NCI-H187 treated with DMSO at 0.1 percent for 48 hours (cell line): ENCODE measurements around the gene MYT1.

Experiments used
- DNase-seq: peaks from one replicate; lab custom pipeline; 2025; lab: John Stamatoyannopoulos, UW

The MYT1 gene

DNA sequence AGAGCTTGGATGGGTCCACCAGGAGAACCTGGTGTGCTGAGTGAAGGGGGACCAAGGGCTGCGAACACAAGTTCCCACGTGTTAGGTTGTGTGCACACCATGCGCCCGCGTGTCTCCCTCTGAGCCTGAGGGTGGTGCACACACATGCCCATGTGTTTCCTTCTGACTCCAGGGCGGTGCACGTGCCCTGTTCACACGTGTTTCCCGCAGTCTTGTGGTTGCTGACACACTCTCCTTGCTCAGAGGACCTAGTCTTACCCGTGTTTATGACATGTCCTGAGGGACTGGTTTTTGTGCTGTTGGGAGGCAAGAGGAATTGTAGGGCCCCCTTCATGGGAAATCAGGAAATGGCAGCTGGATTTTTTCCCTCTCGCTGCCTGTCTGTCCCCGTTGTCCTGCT is 55.0 kb downstream of the MYT1 start:
- no peak for DNase-seq

DNA sequence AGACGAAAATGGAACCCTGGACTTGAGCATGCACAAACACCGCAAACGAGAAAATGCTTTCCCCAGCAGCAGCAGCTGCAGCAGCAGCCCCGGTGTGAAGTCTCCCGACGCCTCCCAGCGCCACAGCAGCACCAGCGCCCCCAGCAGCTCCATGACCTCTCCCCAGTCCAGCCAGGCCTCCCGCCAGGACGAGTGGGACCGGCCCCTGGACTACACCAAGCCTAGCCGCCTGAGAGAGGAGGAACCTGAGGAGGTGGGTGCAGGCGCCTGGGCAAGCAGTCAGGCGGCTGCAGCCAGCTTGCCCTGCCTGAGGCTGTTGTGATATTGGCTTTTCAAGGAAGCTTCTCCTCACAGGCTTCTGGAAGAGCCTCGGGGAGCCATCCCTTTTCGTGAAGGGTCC is 55.5 kb downstream of the MYT1 start:
- no peak for DNase-seq

DNA sequence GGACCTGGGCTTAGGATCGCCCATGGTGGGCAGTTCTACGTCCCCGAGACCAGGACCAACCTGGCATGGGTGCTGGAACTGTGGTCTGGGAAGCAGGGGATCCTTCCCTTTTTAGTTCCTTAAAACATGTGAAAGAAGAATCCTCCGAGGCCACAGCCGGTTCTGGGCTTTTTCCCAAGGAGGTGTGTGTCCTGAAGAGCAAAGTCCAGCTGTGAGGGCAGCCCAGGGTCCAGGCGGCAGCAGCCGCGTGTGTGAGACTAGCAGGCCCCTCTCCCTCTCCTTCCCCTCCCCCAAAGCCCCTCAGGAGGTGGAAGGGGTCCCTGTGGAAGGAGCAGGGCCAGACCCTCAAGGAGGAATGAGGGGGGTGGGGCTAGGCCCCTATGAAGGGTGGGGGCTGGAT is 56.2 kb downstream of the MYT1 start:
- no peak for DNase-seq

DNA sequence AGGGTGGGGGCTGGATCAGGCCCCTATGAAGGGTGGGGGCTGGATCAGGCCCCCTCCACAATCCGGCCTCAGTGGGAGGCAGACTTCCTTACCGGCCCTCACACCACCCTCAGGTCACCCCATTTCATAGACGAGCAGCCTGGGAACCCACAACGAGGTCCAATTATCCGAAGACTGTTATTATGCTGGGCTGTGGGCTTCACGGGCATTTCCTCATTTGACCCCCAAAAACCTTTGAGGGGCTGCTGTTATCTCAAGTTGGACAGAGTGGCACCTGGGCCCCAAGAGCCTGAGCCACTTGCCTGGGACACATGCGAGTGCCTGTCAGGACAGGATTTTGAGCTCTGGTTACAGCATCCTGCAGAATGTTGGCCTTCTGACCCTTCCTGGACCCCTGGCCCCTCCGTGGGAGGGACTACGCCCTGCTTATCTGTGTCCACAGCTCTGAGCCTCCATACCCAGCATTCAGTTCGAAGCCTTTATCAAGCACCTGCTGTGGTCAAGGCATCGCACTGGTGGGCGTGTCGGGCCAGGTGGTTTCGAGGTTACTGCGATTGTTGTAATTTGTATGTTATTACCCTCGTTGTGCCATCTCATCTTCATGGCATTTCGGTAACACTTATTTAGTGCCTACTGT is 56.8 kb downstream of the MYT1 start:
- peak; percentile 22 for DNase-seq

DNA sequence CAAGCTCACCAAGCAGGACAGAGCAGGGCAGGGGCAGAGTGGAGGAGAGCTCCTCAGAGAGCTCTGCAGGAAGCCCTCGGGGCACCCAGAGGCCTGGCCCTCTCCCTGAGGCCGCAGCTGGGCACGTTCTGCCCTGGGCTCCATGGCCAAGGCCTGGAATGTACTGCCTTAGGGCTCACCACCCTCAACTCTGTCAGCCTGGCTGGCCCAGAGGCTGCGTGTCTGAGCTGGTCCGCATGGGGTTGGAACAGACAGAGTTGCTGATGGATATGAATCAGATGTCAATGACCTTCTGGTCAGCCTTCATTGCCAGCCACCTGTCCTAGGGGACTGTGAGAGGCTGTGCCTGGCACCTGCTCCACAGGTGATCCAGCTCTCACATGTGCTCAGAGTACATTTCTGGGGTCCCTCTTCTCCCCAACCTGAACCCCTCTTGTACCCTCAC is 58.1 kb downstream of the MYT1 start:
- DNase-seq: no peak

DNA sequence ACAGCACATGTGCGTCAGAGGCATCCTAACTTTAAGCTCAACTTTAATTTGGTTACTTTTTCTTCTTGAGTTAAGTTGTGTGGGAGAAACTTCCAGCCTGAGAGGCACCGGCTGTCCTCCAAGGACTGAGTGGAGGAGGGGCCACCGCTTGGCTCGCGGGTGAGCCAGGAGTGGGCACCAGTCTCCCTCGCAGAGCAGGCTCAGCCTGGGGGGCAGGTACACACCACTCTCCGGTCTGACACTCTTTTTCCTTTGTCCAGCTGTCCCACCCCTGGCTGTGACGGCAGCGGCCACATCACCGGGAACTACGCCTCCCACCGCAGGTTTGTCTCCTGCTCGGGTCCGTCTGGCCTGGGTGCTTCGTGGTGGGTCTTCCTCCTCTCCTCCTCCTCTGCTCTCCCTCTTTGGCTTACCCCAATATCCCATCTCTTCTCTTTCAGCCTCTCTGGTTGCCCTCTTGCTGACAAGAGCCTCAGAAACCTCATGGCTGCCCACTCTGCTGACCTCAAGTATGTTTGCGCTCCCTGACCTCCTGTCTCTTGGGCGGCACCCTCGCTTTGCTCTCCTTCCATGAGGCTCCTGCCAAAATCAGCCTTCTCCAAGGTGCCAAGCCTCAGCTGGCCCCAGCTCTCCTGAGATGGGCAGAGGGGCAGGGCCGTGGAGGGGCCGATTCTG is 58.7 kb downstream of the MYT1 start:
- DNase-seq: no peak

DNA sequence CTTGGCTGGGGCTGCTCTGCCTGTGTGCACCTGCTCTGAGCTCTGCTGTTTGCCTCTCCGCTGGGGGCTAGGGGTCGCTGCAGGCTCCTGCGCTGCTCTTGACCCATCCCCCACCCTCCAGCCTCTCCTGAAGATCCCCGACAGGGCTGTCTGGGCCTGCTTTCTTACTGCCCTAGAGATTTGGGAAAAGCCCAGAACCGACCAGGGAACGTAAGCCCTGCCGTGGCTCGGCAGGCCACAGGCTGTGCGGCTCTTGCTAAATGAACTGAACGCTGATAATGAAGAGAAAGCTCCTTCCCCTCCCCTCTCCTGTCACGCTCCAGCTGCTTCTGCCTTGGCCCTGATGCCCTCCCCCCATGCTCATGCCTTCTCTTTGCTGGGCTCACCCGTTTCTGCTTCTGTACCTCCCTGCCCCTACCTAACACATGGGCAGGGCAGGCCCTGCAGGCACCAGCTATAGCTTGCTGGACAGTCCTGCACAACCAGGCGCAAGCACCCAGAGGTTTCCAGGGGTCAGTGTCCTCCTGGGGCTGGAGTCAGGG is 59.3 kb downstream of the MYT1 start:
- peak; percentile 60 for DNase-seq

DNA sequence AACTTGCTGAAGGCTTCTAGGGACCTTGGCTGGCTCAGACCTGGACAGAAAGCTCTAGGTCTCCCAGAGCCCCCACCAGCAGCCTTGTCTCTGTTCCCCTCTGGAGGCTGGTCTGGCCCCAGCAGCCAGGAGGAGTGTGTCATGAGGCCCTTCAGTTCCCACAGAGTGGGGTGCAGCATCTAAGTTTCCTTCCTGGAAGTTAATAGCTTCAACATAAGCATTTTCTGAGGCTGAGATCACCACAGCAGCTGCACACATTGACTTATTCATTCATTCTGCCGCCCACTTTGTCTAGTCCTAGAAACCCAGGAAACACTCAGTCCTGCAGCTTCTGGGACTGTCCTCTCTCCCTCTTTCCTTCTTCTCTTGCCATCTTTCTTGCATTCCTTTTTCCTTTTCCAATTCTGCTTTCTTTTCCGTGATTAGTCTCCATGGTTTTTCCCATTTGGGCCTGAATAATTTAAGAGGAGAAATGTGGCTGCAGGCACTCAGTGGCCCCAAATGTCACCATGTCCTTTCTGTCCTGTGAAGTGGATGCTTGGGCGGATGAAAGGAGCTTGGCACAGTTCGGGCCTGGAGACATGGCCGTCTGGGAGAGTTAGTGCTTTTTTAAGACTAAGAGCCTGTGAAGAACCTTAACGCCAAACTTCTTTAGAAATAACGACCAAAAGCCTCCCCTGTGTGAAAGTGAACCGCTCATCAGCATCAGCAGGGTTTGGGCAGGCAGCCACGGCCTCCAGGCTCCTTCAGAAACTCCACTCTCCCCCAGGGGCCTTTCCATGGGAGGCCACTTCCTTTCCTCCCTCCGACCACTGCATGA is 60.3 kb downstream of the MYT1 start:
- DNase-seq: no peak

DNA sequence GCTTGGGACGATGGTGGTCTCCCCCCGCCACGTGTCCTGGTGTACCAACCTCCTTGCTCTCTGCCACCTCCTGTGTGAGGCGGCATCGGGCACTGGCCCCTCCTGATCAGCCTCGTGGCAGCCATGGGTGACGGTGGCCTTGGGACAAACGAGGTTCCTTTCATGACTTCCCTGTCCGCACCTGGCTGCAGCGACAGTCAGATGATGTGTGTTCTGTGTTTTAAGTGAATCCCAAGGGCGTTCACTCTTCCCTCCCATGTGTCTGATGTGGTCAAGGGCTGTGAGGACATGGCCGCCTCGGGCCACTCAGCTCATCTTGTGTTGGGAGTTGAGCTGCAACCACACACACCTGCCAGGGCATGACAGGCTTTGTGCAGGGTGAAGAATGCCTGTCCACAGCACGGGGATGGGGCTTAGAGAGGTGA is 60.9 kb downstream of the MYT1 start:
- no peak for DNase-seq

DNA sequence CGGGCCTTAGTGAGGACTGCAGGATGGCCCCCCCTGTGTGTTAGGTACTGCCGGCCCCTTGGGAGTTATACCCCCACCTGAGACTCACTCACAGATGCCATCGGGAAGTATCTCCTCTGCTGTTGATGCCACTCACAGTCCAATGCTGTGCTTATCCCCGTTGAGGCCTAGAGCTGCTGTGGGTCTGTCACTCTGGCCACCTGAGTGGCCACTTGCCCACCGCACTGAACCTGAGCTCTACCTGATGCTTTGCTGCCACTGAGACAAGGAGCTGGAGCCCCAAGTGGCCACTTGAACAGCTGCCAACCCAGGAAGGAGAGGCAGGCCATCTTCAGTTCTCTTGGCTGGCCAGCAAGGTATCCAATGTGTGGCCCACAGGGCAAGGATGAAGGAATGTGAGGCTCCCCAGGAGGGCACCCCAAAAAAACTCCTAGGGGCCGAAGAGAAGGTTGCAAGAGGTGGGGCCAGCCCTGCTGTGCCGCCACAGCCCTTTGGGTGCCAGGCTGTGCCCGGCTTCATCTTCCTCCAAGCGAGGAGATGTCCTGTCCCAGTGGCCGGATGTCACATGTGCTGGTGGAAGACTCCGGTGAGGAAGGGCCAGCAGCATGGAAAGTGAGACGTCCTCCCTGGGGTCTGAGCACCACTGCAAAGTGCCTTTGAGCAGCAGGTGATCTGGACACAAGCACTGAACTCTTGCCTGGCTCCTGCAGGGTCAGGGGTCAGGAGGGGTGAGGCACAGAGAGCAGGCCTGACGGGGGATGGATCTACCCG is 61.8 kb downstream of the MYT1 start:
- DNase-seq: no peak

DNA sequence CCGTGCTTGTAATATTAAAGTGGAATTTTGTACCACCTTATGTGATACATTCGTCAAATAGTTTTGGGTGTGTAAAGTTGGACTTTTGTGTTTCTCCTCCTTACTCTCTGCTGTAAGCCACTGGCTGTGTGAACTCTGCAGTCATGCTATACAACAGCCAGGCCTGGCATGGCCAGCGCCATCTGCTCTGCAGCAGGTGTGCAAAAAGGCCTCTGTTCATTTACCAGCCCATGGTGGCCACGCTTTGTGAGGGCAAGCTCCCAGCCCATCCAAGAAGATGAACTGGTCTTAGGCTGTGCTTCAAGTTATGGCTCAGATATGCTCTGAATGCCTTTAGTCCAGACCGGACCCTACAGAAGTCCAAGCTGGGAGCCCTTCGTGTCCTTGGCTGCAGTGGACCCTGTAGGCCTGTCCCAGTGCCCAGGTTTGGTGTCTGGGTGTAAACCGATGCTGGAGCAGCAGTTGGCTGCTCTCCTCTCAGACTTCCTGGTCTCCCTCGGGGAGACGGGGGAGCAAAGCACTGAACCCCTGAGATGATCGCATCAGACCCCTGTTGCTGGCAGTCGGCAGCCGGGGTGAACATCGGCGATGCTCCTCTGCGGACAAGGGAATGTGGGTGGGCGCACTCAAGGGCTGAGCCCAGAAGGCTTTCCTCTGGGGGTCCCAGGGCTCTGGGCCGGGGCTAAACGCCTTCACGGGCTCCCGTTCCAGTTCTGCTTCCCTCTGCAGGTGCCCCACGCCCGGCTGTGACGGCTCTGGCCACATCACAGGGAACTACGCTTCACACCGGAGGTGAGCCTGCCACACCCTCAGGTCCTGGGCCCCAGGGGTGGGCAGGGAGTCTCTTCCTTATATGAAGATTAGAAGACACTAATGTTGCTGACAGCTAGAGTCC is 62.7 kb downstream of the MYT1 start:
- no peak for DNase-seq

DNA sequence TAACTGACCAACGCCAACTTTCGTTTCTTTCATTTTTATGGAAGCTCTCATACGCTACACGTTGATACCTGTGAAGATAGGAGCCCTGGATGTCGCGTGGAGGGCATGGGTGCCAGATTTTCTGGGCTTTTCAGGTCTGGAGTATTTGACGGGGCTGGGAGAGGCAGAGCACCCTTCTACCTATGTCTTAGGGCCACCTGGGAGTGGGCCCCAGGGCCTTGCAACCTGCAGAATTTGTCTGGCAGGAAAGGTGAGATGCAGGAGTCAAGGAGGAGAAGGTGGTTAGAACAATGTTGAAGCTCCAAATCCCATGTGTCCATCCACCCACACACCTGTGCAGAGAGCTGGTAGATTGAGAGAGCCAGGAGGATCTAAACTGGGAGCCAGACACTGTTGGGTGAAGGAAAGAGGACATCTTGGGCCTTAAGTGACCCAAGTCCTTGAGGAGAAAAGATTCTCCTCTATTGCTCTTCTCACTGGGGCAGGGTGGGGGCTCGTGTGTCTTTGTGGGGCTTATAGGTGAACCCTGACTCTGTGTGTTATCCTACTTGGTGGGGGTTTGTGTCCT is 63.9 kb downstream of the MYT1 start:
- DNase-seq: no peak

DNA sequence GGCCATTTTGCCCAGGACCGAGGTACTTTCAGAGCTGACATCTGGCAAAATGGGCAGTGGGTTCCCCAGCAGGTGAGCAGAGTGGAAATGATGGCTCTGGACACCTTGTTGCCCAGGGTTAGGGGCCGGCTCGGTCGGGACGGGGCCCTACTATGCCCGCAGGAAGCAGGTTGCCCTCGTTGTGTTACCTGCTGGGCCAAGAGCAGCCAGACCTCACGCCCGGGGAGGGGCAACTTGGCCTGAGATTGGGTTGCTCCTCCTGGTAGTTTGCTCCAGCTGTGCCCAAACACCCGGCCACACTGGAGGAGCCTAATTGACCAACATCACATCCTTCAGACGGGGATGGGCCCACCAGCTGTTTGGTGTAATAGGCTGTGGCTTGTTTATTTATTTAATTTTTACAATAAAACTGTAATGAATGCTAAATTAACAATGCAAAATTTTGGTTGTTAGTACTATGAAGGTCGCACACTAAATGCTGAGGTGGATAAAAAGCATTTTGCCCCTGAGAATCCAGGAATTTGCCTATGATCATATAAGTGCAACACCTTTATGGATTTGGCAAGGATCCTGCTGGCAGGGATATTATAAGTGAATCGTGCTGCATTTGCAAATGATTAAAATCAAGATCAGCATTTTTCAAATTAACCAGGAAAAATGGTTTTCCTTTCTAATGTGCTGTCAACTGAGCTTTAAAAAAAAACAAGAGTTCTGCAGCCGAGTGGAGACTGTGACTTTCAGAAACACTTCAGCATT is 64.7 kb downstream of the MYT1 start:
- no peak for DNase-seq

DNA sequence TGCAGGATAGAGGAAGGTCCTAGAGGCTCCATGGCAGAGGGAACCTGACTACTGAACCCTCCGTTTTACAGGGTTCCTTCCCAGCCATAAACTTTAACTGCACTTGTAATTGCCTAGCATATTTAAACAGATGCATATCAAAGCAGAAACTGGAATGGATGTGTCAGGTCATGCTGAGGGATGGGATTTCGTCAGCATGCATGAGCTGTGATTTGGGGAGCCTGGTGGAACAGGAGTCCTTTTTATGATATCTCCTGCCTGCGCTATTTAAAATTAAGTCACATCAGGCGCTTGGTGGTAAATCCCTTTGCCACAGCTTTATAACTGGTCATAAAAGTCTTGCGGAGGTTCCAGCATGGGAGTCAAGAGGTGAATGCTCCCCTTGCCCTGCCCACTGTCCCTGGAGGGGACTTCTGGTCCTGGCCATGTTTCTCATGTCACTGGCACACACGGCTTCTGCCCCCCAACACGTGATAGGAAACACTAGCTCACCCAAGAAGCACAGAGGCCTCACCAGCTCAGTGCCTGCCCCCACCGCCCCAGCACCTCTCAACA is 65.3 kb downstream of the MYT1 start:
- DNase-seq: no peak

DNA sequence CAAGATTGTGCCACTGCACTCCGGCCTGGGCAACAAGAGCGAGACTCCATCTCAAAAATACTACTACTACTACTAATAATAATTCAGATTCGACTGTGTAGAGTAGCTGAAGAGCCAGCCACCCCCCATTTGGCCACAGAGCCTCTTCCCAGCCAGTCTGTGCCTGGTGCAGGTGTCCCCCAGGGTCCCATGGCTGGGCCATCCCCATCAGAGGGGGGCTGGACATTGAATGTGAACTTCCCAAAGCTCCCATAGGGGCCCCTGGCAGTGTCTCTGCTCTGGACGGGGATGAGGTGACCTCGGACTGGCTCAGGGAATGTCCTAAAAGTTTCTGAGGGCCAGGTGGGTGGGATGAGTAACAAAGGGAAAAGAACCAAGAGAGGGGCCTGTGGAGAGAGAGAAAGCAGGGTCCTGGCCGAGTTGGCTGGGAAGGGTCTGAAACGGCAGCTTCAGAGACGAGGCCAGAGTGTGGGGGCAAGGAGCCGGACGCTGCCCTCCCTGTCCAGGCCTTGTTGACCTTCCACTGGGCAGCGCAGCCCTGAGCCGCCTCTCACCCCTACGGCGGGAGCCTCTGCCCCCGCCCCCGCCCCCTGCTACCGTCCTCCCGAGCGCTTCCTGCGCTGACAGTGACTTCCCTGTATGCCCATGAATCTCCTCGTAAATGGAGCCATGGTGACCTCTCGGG is 66.4 kb downstream of the MYT1 start:
- DNase-seq: no peak

DNA sequence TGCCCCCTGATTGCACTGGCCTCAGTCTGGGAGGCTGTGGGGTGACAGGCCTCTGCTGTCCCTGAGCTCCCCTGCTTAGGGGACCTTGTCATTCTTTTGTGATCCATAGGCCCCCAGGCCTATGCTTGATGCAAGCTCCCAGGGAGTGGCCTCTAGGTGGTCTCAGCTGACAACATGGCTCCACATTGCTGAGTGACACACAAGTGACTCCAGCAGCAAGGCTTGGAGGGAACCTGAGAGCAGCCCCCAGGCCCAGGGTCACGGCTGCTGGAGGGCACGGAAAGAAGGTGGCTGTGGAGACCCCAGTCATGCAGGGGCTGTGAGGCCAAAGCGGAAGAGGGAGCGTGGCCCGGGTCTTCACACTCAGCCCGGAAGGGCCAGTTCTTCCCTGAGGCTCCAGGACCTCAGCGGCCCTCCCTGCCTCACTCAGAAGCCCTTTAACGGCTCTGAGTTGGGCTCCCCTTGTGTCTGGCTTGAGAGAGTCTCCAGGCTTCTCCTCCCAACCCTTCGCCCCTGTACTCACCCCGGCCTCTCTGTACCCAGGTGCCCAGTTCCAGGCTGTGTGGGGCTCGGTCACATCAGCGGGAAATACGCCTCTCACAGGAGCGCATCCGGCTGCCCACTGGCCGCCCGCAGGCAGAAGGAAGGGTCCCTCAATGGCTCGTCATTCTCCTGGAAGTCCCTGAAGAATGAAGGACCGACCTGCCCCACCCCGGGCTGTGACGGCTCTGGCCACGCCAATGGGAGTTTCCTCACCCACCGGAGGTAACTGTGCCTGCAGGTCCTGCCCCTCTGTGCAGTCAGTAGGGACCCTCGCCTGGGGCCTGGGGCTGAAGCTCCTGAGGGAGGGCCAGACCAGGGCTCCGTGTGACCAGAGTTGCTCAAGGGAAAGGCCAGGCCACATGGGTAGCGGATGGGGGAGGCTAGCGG is 67.6 kb downstream of the MYT1 start:
- no peak for DNase-seq

DNA sequence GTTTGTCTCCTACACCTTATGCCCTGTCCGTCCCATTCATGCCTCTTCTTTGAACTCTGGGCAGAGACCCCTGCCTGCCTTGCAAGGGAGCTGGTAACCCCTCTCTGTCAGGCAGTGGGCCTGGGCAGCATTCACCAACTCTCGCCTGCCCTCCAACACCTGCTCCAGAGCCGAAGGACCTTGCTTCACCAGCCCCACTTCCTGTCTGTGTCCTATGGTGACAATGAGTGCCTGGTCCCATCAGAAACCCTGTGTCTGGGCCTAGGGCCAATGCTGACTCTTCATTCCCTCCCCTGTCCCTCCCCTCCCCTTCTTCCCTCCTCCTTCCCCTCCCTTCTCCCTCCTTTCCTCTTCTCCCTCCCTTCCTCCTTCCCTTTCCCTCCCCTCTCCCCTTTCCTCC is 68.5 kb downstream of the MYT1 start:
- DNase-seq: no peak

DNA sequence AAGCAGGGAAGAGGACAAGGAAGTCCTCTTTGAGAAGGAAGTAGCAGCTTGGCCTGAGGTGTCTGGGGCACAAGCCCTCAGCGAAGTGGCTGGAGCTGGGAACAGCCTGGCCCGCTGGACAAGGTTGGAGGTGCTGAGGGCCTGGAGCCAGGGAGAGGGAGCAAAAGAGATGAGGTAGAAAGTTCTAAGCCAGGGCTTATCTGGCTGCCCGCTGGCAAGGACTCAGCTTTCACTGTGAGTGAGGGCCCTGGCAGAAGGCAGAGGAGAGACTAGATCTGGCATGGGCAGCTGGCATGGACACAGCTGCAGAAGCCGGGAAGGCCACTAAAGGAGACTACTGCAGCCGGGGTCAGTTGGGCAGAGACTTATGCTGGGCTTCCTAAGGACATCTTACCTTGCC is 69.5 kb downstream of the MYT1 start:
- no peak for DNase-seq
